Fibroblast of skin of left biceps (primary cell): ENCODE data around the gene CYP4A11.
"Not testable (repeated sequence)": the region's sequence is repeated elsewhere in the genome, so short reads cannot be mapped to it uniquely, and the experiment has no call there.

Experiments
- DNase-seq, 2 experiments: peaks; one replicate each; pipeline ENCODE4 v3.0.0-alpha.2; 2013; ENCODE audit warnings: low read depth in 2 of 2

CYP4A11 gene

DNA sequence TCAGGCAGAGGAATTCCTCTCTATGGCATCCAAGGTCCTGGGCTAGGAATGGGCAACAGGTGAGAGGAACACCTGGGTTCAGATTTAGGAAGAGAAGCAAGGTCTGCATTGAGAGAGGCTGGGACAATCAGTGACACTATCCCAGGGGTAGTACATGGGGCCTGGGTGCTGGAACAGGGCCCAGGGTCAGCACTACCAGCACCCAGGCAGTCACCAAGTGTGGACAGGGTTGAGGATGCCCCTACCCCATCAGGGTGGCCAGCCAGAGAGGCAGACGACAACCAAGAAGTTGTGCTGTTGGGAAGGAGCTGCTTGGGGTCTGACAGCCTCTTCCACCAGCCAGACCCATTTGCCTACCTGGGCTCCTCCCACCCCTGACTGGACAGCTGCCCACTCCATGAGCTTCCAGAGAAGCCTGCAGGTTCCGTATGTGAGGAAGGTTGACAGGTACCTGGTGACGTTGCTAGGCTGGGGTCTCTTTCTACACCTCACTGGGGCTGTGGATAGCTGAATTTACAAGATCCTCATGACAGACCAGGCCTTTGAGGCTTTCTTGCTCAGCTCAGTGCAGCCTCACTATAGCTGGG is 13.9 kb downstream of the CYP4A11 start:
- no peak for DNase-seq

DNA sequence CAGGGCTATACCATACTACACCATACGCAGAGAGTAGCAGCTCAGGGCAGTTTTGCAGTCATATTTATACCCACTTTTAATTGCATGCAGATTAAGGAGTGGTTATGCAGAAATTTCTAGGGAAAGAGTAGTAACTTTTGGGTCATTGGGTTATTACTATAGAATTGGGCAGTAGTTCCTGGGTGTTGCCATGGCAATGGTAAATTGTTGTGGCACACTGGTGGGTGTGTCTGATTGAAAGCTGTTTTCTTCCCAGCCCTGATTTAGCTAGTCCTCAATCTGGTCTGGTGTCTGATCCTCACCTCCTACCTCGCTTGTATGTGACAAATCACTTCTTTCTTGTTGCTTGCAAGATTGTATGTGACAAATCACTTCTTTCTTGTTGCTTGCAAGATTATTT is 30.5 kb downstream of the CYP4A11 start:
- DNase-seq: no peak

DNA sequence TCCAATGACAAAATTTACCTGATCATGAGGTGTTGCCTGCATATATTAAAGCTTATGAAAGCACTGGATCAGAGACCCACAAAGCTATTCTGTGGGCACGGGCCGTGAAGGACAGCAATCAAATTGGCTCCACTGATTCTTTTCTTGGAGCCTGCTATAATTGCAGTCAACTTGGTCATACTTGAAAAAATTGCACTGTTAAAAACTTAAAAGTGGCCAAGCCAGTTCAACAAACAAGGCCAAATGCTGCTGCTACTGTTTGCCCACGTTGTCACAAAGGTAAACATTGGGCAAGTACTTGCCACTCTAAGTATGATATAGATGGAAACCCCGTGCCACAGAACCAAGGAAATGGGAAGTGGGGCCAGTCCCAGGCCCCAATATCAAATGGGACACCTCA is 37.8 kb downstream of the CYP4A11 start:
- DNase-seq: no peak

DNA sequence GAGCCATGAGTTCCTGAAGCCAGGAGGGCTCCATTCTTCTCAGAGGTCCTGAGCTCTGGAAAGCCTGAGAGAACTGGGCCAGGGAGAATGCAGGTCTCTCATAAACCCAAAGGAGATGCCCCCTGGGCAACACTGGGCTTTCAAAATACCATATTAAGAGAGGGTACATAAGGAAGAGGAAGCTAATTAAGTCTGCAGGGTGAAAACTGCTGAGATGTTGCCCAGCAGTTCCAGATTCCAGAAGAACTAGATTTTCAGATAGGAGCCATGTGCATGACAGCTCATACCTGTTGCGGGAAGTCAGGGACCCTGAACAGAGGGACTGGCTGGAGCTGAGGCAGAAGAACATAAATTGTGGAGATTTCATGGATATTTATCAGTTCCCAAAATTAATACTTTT is 40.9 kb downstream of the CYP4A11 start:
- no peak for DNase-seq

GRCh38 chr1:46881656-46882055 is 59.6 kb downstream of the CYP4A11 start:
- DNase-seq: not testable (repeated sequence)
